HEK293 (cell line): ENCODE data around the gene GSK3B.

Source experiments
- HOXA7 ChIP-seq: sonication (generic); formaldehyde crosslinking; IDR thresholded peaks from 2 replicates; pipeline ENCODE4 v1.8.1; 2022; ENCODE audit warnings: missing genetic modification reagents, borderline replicate concordance
- OVOL3 ChIP-seq: fragments of 450-650 bp; formaldehyde crosslinking; IDR thresholded peaks from 2 replicates; pipeline ENCODE4 v1.5.1; 2016; ENCODE audit warnings: missing biosample characterization, missing genetic modification characterization
- ZBTB11 ChIP-seq: fragments of 450-650 bp; formaldehyde crosslinking; conservative IDR thresholded peaks from 2 replicates; pipeline ENCODE4 v1.5.1; 2016; ENCODE audit warnings: low read depth, missing biosample characterization, missing genetic modification characterization
- ZNF138 ChIP-seq: fragments of 450-650 bp; formaldehyde crosslinking; IDR thresholded peaks from 2 replicates; pipeline ENCODE4 v1.5.1; 2016; ENCODE audit warnings: missing biosample characterization, missing genetic modification characterization, borderline replicate concordance
- ZNF274 ChIP-seq, 2 experiments: fragments of 200-500 bp in 1 of 2; fragments of 450-650 bp in 1 of 2; sonication (Bioruptor generic) in 1 of 2; formaldehyde crosslinking in 1 of 2; IDR thresholded peaks; 2 replicates each; pipeline versions ENCODE4 v1.5.1 to v1.6.1; 2014 to 2016; ENCODE audit warnings: borderline replicate concordance in 1 of 2, inconsistent platforms in 1 of 2, low read length in 1 of 2, missing biosample characterization in 1 of 2, missing genetic modification characterization in 1 of 2
- ZNF660 ChIP-seq: fragments of 450-650 bp; IDR thresholded peaks from 2 replicates; pipeline ENCODE4 v1.5.1; 2018; ENCODE audit warnings: missing biosample characterization, mild to moderate bottlenecking, missing genetic modification characterization
- ZNF707 ChIP-seq: fragments of 450-650 bp; formaldehyde crosslinking; IDR thresholded peaks from 2 replicates; pipeline ENCODE4 v1.5.1; 2016; ENCODE audit warnings: missing biosample characterization, missing genetic modification characterization
- ZNF747 ChIP-seq: fragments of 450-650 bp; formaldehyde crosslinking; IDR thresholded peaks from 2 replicates; pipeline ENCODE4 v1.5.1; 2016; ENCODE audit warnings: missing biosample characterization, missing genetic modification characterization
- TF ChIP-seq, protein P1 (sequence below): fragments of 450-650 bp; formaldehyde crosslinking; IDR thresholded peaks from 2 replicates; pipeline ENCODE4 v1.5.1; 2016; ENCODE audit warnings: missing biosample characterization, missing genetic modification characterization
- TF ChIP-seq, protein P2 (sequence below): fragments of 450-650 bp; formaldehyde crosslinking; IDR thresholded peaks from 2 replicates; pipeline ENCODE4 v1.5.1; 2017; ENCODE audit warnings: missing biosample characterization, missing genetic modification characterization
- TF ChIP-seq, protein P3 (sequence below): fragments of 450-650 bp; formaldehyde crosslinking; IDR thresholded peaks from 2 replicates; pipeline ENCODE4 v1.5.1; 2016; ENCODE audit warnings: missing biosample characterization, missing genetic modification characterization

GRCh38 chr3:119849126-119849525, 245.1 kb downstream of the GSK3B start:
- TF ChIP-seq, protein P1, sequence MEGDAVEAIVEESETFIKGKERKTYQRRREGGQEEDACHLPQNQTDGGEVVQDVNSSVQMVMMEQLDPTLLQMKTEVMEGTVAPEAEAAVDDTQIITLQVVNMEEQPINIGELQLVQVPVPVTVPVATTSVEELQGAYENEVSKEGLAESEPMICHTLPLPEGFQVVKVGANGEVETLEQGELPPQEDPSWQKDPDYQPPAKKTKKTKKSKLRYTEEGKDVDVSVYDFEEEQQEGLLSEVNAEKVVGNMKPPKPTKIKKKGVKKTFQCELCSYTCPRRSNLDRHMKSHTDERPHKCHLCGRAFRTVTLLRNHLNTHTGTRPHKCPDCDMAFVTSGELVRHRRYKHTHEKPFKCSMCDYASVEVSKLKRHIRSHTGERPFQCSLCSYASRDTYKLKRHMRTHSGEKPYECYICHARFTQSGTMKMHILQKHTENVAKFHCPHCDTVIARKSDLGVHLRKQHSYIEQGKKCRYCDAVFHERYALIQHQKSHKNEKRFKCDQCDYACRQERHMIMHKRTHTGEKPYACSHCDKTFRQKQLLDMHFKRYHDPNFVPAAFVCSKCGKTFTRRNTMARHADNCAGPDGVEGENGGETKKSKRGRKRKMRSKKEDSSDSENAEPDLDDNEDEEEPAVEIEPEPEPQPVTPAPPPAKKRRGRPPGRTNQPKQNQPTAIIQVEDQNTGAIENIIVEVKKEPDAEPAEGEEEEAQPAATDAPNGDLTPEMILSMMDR (tag by site-specific recombination): no peak
- no peak for TF ChIP-seq ZNF707 (tag by site-specific recombination)
- no peak for TF ChIP-seq ZNF274 (IDR thresholded peaks at IDR 0.05; ENCODE audit: low read length)
- TF ChIP-seq ZNF274 (tag by site-specific recombination; IDR thresholded peaks at IDR 0.05; ENCODE audit: borderline replicate concordance): no peak
- TF ChIP-seq, protein P2, sequence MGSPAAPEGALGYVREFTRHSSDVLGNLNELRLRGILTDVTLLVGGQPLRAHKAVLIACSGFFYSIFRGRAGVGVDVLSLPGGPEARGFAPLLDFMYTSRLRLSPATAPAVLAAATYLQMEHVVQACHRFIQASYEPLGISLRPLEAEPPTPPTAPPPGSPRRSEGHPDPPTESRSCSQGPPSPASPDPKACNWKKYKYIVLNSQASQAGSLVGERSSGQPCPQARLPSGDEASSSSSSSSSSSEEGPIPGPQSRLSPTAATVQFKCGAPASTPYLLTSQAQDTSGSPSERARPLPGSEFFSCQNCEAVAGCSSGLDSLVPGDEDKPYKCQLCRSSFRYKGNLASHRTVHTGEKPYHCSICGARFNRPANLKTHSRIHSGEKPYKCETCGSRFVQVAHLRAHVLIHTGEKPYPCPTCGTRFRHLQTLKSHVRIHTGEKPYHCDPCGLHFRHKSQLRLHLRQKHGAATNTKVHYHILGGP (tag by site-specific recombination): no peak
- TF ChIP-seq HOXA7 (CRISPR knock-in tag): no peak
- TF ChIP-seq OVOL3 (tag by site-specific recombination): no peak
- TF ChIP-seq, protein P3, sequence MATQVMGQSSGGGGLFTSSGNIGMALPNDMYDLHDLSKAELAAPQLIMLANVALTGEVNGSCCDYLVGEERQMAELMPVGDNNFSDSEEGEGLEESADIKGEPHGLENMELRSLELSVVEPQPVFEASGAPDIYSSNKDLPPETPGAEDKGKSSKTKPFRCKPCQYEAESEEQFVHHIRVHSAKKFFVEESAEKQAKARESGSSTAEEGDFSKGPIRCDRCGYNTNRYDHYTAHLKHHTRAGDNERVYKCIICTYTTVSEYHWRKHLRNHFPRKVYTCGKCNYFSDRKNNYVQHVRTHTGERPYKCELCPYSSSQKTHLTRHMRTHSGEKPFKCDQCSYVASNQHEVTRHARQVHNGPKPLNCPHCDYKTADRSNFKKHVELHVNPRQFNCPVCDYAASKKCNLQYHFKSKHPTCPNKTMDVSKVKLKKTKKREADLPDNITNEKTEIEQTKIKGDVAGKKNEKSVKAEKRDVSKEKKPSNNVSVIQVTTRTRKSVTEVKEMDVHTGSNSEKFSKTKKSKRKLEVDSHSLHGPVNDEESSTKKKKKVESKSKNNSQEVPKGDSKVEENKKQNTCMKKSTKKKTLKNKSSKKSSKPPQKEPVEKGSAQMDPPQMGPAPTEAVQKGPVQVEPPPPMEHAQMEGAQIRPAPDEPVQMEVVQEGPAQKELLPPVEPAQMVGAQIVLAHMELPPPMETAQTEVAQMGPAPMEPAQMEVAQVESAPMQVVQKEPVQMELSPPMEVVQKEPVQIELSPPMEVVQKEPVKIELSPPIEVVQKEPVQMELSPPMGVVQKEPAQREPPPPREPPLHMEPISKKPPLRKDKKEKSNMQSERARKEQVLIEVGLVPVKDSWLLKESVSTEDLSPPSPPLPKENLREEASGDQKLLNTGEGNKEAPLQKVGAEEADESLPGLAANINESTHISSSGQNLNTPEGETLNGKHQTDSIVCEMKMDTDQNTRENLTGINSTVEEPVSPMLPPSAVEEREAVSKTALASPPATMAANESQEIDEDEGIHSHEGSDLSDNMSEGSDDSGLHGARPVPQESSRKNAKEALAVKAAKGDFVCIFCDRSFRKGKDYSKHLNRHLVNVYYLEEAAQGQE: no peak
- TF ChIP-seq ZNF138: no peak
- TF ChIP-seq ZBTB11 (tag by site-specific recombination): no peak
- TF ChIP-seq ZNF660 (tag by site-specific recombination): no peak
- no peak for TF ChIP-seq ZNF747 (tag by site-specific recombination)
